GM12878 (cell line): ENCODE data around the gene CD70. TPM values are rescaled to one million over a fixed set of nuclear protein-coding genes. Genes with fewer than 3 reads are reported as not detected.
"Not testable (repeated sequence)": the region's sequence is repeated elsewhere in the genome, so short reads cannot be mapped to it uniquely, and the experiment has no call there.

Source experiments
- ATAC-seq: fragments of 200-7000 bp; cut with Tn5 transposase; 3 replicates; pipeline ENCODE4 v1.9.1; 2020; ENCODE audit warnings: mild to moderate bottlenecking, moderate library complexity
- BruUV-seq: library from RNA; stranded (reverse); fragments of 400-500 nt; replicated peaks from 2 replicates; lab custom pipeline; 2021; lab: Mats Ljungman, UMichigan
- CTCF ChIA-PET: fragments of 300-600 bp; sonication (Branson Sonifier 250); formaldehyde crosslinking; extraction: SDS; loops from one replicate; lab custom pipeline; 2021; ENCODE audit warnings: inconsistent platforms; lab: Yijun Ruan, JAX
- POLR2A ChIA-PET: fragments of 350-600 bp; formaldehyde crosslinking; extraction: SDS; loops from one replicate; lab custom pipeline; 2021; ENCODE audit warnings: inconsistent platforms; lab: Charles Lee
- RAD21 ChIA-PET: fragments of 300-600 bp; sonication (Branson Sonifier 250); formaldehyde crosslinking; loops from one replicate; lab custom pipeline; 2023; ENCODE audit warnings: antibody characterized with exemption; ENCODE audit not compliant: unreplicated experiment; lab: Charles Lee
- SMC1A ChIA-PET: fragments of 300-600 bp; sonication (Branson Sonifier 250); formaldehyde crosslinking; loops from one replicate; lab custom pipeline; 2023; ENCODE audit not compliant: unreplicated experiment, uncharacterized antibody; lab: Charles Lee
- DNase-seq: peaks from one replicate; pipeline ENCODE4 v3.0.0-alpha.2; 2011; ENCODE audit warnings: low read depth, low spot score
- FAIRE-seq: peaks from 3 replicates; lab custom pipeline; 2011; peaks lifted over from hg19 to GRCh38; lab: Jason Lieb, UNC
- H2AFZ ChIP-seq: 2 replicates; pipeline ENCODE4 v1.6.0; 2011; ENCODE audit warnings: low read depth, low read length, control low read depth; ENCODE audit not compliant: control insufficient read depth
- H3K27ac ChIP-seq: 2 replicates; pipeline ENCODE4 v1.5.1; 2011; ENCODE audit warnings: control low read depth; ENCODE audit not compliant: control insufficient read depth, insufficient read depth
- H3K27me3 ChIP-seq, 2 experiments: replicated peaks in 1 of 2; 2 replicates each; pipeline versions ENCODE4 v1.6.0 to v1.6.1; 2011; ENCODE audit warnings: low read length in 1 of 2; ENCODE audit not compliant: control insufficient read depth in 2 of 2, insufficient read depth in 2 of 2
- H3K36me3 ChIP-seq, 2 experiments: 2 replicates each; pipeline ENCODE4 v1.5.1; 2011; ENCODE audit warnings: low read length in 1 of 2; ENCODE audit not compliant: control insufficient read depth in 2 of 2, insufficient read depth in 2 of 2
- H3K4me1 ChIP-seq: 2 replicates; pipeline ENCODE4 v1.6.1; 2011; ENCODE audit warnings: mild to moderate bottlenecking, low read length, moderate library complexity, mixed read lengths; ENCODE audit not compliant: control insufficient read depth, insufficient read depth
- H3K4me2 ChIP-seq: 2 replicates; pipeline ENCODE4 v1.6.0; 2011; ENCODE audit warnings: control low read depth; ENCODE audit not compliant: control insufficient read depth, insufficient read depth
- H3K4me3 ChIP-seq: fragments of 200-600 bp; sonication (generic); 2 replicates; pipeline ENCODE4 v1.5.1; 2016
- H3K79me2 ChIP-seq: 2 replicates; pipeline ENCODE4 v1.6.0; 2011; ENCODE audit warnings: low read length; ENCODE audit not compliant: control insufficient read depth, insufficient read depth
- H3K9ac ChIP-seq: 2 replicates; pipeline ENCODE4 v1.8.0; 2011; ENCODE audit warnings: low read length, control low read depth, mixed read lengths; ENCODE audit not compliant: control insufficient read depth, insufficient read depth
- H3K9me3 ChIP-seq: replicated peaks from 3 replicates; pipeline ENCODE4 v1.5.1; 2011; ENCODE audit warnings: mild to moderate bottlenecking, low read length; ENCODE audit not compliant: control insufficient read depth, insufficient read depth
- H4K20me1 ChIP-seq: 2 replicates; pipeline ENCODE4 v1.6.0; 2011; ENCODE audit not compliant: control insufficient read depth, insufficient read depth
- BHLHE40 ChIP-seq, 2 experiments: fragments of 450-650 bp in 1 of 2; IDR thresholded peaks; 2 replicates each; pipeline ENCODE4 v1.6.1; 2011 to 2017; ENCODE audit warnings: low read depth in 2 of 2, borderline replicate concordance in 1 of 2, improper control_type of control experiment in 1 of 2, low read length in 1 of 2, mild to moderate bottlenecking in 1 of 2
- POLR2A ChIP-seq: IDR thresholded peaks from 2 replicates; pipeline ENCODE4 v1.6.1; 2011; ENCODE audit warnings: low read depth, mild to moderate bottlenecking, low read length
- TCF3 ChIP-seq: IDR thresholded peaks from 2 replicates; pipeline ENCODE4 v1.6.1; 2012; ENCODE audit warnings: low read depth, mild to moderate bottlenecking, low read length, borderline replicate concordance; ENCODE audit not compliant: insufficient read depth
- WGBS: methylation state at CpG from one replicate; pipeline ENCODE4 v1.1.6; 2016; ENCODE audit warnings: low lambda C conversion rate; ENCODE audit not compliant: insufficient replicate concordance, insufficient coverage; ENCODE audit errors: missing lambda C conversion rate; 5-methylcytosine and 5-hydroxymethylcytosine counted together
- in situ Hi-C: fragments of 300-500 bp; cut with MboI; formaldehyde crosslinking; loops from 9 replicates; pipeline ENCODE4 v1.14.3; 2018; ENCODE audit warnings: mixed read lengths
- intact Hi-C: fragments of 100-400 bp; cut with micrococcal nuclease; formaldehyde crosslinking; loops from one replicate; pipeline ENCODE4 v1.14.2; 2022; ENCODE audit not compliant: unreplicated experiment
- polyA plus RNA-seq, 11 experiments: library from polyadenylated mRNA; depleted of rRNA in 4 of 11; unstranded in 6 of 11; stranded (reverse) in 5 of 11; fragments of >200 nt; fragmentation: Nextera tagmentation in 4 of 11; fragmentation: Illumina TruSeq in 1 of 11; extraction: Ambion mirVana in 4 of 11; extraction: Trizol in 1 of 11; gene quantifications; 1 replicate in 1 of 11; 2 replicates in 10 of 11; pipeline versions ENCODE4 v1.2.1 to v1.2.3, GENCODE V29; 2011 to 2016; ENCODE audit warnings: inconsistent platforms in 2 of 11, missing spikeins in 2 of 11, low read depth in 1 of 11
- total RNA-seq, 4 experiments: library from RNA; depleted of rRNA in 3 of 4; stranded (reverse); fragments of >200 nt in 3 of 4; fragmentation: Illumina TruSeq in 1 of 4; extraction: Trizol in 1 of 4; gene quantifications; 2 replicates each; pipeline versions ENCODE4 v1.2.1 to v1.2.3, GENCODE V29; 2013 to 2021
- TF ChIP-seq, protein P1 (sequence below): fragments of 450-650 bp; conservative IDR thresholded peaks from 2 replicates; pipeline ENCODE4 v1.6.1; 2017; ENCODE audit warnings: mild to moderate bottlenecking, moderate library complexity
- TF ChIP-seq, protein P2 (sequence below): fragments of 450-650 bp; formaldehyde crosslinking; IDR thresholded peaks from 2 replicates; pipeline ENCODE4 v1.4.0; 2022; ENCODE audit warnings: mild to moderate bottlenecking, moderate library complexity

The CD70 gene
- total and polyA plus RNA-seq, 10 of the 15 experiments (the other 5 are each of a cell fraction or from before 2014, with no cell fraction given) = 16.4 to 441 (median 265) TPM

DNA sequence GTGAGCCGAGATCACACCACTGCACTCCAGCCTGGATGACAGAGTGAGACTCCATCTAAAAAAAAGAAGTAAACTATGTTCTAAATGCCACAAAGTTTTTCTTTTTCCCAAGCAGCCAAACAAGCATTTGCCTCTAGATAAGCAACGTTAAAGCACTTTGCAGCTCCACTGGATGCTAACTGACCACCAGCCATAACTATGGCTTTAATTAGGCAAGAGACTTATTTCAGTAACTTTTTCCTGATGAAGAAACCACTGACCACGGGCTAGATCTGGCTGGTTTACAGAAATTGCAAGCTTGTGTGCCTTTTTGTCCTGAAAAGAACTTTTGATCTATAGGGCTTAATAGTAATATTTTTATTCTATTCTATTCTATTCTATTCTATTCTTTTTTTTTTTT lies 22.1 kb downstream of the CD70 start (continued):
- TF ChIP-seq, protein P1, sequence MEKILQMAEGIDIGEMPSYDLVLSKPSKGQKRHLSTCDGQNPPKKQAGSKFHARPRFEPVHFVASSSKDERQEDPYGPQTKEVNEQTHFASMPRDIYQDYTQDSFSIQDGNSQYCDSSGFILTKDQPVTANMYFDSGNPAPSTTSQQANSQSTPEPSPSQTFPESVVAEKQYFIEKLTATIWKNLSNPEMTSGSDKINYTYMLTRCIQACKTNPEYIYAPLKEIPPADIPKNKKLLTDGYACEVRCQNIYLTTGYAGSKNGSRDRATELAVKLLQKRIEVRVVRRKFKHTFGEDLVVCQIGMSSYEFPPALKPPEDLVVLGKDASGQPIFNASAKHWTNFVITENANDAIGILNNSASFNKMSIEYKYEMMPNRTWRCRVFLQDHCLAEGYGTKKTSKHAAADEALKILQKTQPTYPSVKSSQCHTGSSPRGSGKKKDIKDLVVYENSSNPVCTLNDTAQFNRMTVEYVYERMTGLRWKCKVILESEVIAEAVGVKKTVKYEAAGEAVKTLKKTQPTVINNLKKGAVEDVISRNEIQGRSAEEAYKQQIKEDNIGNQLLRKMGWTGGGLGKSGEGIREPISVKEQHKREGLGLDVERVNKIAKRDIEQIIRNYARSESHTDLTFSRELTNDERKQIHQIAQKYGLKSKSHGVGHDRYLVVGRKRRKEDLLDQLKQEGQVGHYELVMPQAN = no peak

DNA sequence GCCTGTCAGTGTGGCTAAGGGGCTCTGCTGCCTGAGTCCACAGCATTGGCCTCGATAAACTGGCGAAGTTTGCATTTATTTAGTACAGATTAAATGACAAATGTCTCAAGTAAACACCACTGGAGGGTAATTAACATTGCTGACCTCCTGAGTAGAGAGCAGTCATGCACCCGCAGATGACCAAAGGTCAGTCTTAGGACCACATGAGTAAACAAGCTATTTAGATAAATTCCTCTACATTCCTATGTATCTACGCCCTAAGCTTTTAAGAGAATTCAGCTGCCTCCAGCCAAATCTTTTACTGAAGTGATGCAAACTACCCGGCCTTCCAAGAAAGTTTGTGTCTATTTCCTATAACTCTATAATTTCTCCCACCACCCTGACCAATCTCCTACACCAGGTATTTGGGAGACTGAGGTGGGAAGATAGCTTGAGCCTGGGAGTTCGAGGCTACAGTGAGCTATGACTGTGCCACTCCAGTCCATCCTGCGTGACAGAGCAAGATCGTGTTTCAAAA lies 22.9 kb downstream of the CD70 start:
- FAIRE-seq (no peak), ATAC-seq (no peak), DNase-seq (no peak)
- H3K9ac ChIP-seq = no peak overlapping the region
- no peak overlapping the region for H2AFZ ChIP-seq
- BruUV-seq = no TSS peak
- no peaks in the 10 kb centered on the region for H3K27me3 ChIP-seq
- H3K36me3 ChIP-seq = no peaks in the 10 kb centered on the region
- RAD21 ChIA-PET = no interaction called here
- H3K79me2 ChIP-seq = no peaks in the 10 kb centered on the region
- POLR2A ChIA-PET = interaction anchor here (1.4 kb wide), 1 partner anchor 9 kb away, joined by 3 read pairs; no protein-coding TSS in a partner anchor
- H3K9me3 ChIP-seq = peaks cover 16% of the 10 kb centered on the region; the same call in 2 of the 3 replicates
- H4K20me1 ChIP-seq = no peaks in the 10 kb centered on the region
- no peaks in the 10 kb centered on the region for H3K4me1 ChIP-seq
- CTCF ChIA-PET = no interaction called here
- H3K4me2 ChIP-seq = no peak overlapping the region
- intact Hi-C loops (no loop called here), in situ Hi-C loops (no loop called here)
- WGBS = 72% methylated on average over 8 of the region's 8 CpGs
- no peak overlapping the region for H3K27ac ChIP-seq
- SMC1A ChIA-PET = interaction anchor here (0.9 to 3.7 kb wide), 4 partner anchors 9 to 13 kb away, joined by 3 to 14 read pairs (median 6); no protein-coding TSS in a partner anchor
- no peak overlapping the region for H3K4me3 ChIP-seq
- TF ChIP-seq, protein P2, sequence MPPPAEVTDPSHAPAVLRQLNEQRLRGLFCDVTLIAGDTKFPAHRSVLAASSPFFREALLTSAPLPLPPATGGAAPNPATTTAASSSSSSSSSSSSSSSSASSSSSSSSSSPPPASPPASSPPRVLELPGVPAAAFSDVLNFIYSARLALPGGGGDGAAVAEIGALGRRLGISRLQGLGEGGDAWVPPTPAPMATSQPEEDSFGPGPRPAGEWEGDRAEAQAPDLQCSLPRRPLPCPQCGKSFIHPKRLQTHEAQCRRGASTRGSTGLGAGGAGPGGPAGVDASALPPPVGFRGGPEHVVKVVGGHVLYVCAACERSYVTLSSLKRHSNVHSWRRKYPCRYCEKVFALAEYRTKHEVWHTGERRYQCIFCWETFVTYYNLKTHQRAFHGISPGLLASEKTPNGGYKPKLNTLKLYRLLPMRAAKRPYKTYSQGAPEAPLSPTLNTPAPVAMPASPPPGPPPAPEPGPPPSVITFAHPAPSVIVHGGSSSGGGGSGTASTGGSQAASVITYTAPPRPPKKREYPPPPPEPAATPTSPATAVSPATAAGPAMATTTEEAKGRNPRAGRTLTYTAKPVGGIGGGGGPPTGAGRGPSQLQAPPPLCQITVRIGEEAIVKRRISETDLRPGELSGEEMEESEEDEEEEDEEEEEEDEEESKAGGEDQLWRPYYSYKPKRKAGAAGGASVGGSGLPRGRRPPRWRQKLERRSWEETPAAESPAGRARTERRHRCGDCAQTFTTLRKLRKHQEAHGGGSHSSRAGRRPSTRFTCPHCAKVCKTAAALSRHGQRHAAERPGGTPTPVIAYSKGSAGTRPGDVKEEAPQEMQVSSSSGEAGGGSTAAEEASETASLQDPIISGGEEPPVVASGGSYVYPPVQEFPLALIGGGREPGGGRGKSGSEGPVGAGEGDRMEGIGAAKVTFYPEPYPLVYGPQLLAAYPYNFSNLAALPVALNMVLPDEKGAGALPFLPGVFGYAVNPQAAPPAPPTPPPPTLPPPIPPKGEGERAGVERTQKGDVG = no peak
- TF ChIP-seq BHLHE40 (IDR thresholded peaks at IDR 0.05; ENCODE audit: borderline replicate concordance in 1 of 2, low read depth in 2 of 2, low read length in 1 of 2) (no peak), POLR2A (no peak), TCF3 (no peak)

DNA sequence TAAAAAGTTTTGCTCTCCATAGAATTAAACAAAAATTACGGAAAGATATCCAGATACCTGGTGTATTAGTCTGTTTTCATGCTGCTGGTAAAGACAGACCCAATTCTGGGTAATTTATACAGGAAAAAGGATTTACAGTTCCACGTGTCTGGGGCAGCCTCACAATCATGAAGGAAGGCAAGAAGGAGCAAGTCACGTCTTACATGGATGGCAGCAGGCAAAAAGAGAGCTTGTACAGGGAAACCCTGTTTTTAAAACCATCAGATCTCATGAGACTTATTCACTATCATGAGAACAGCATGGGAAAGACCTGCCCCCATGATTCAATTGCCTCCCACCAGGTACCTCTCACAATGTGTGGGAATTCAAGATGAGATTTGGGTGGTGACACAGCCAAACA lies 24.2 kb downstream of the CD70 start:
- H3K9me3 ChIP-seq = peaks cover 16% of the 10 kb centered on the region; the same call in 2 of the 3 replicates
- H3K27me3 ChIP-seq, H3K9ac ChIP-seq, FAIRE-seq, H3K36me3 ChIP-seq, H3K4me2 ChIP-seq, H4K20me1 ChIP-seq, H3K79me2 ChIP-seq, H2AFZ ChIP-seq, intact Hi-C loops, in situ Hi-C loops, H3K4me3 ChIP-seq, H3K27ac ChIP-seq, H3K4me1 ChIP-seq, ATAC-seq, RAD21 ChIA-PET, DNase-seq, BruUV-seq: not testable (repeated sequence)
- ChIA-PET SMC1A (interaction anchor here (0.6 to 1.5 kb wide), 5 partner anchors 10 to 267 kb away, joined by 3 to 4 read pairs (median 3); no protein-coding TSS in a partner anchor), CTCF (interaction anchor here (0.9 kb wide), 1 partner anchor 19 kb away, joined by 3 read pairs; no protein-coding TSS in a partner anchor), POLR2A (interaction anchor here (1.1 kb wide), 1 partner anchor 36 kb away, joined by 3 read pairs; the partner anchor contains the start of gene TNFSF9)
- WGBS = 0% methylated on average over 3 of the region's 3 CpGs
